HFFc6 (cell line): ENCODE data around the gene CABLES1. TPM values are rescaled to one million over a fixed set of nuclear protein-coding genes. Genes with fewer than 3 reads are reported as not detected.
A peak's percentile ranks its signal among the peaks of the same experiment; 100 is the strongest.

Source experiments
- DNase-seq: peaks from one replicate; pipeline ENCODE4 v3.0.0-alpha.2; 2018
- H3K27ac Mint-ChIP-seq: 2 replicates; pipeline ENCODE4 v1.8.0; 2020; ENCODE audit warnings: mild to moderate bottlenecking, mixed read lengths
- H3K27me3 Mint-ChIP-seq: 2 replicates; pipeline ENCODE4 v1.8.0; 2021; ENCODE audit warnings: mild to moderate bottlenecking, moderate library complexity, mixed read lengths; ENCODE audit not compliant: insufficient read depth
- H3K36me3 Mint-ChIP-seq: 2 replicates; pipeline ENCODE4 v1.8.0; 2021; ENCODE audit warnings: low read depth, mixed read lengths
- H3K4me1 Mint-ChIP-seq: 2 replicates; pipeline ENCODE4 v1.8.0; 2020; ENCODE audit warnings: low read depth, mixed read lengths
- H3K4me3 Mint-ChIP-seq: 2 replicates; pipeline ENCODE4 v1.8.0; 2020; ENCODE audit warnings: mild to moderate bottlenecking, moderate library complexity, mixed read lengths
- H3K9me3 Mint-ChIP-seq: 2 replicates; pipeline ENCODE4 v1.8.0; 2020; ENCODE audit warnings: mild to moderate bottlenecking, mixed read lengths
- total RNA-seq, 6 experiments: library from RNA; stranded (reverse); fragmentation: NEBNext Ultra II Directional; extraction: Animal tissue kit (Norgen Biotek cat#: 25700); gene quantifications; 2 replicates in 1 of 6; 3 replicates in 5 of 6; pipeline ENCODE4 v1.2.3, GENCODE V29; 2021
- TF ChIP-seq, protein P1 (sequence below): fragments of 200-600 bp; sonication (generic); IDR thresholded peaks from 2 replicates; pipeline ENCODE4 v1.5.0; 2021; ENCODE audit warnings: antibody characterized with exemption, mild to moderate bottlenecking

Gene CABLES1
- total RNA-seq, 6 experiments from 2014 or later, result 6.2 to 9.3 (median 8.5) TPM

DNA sequence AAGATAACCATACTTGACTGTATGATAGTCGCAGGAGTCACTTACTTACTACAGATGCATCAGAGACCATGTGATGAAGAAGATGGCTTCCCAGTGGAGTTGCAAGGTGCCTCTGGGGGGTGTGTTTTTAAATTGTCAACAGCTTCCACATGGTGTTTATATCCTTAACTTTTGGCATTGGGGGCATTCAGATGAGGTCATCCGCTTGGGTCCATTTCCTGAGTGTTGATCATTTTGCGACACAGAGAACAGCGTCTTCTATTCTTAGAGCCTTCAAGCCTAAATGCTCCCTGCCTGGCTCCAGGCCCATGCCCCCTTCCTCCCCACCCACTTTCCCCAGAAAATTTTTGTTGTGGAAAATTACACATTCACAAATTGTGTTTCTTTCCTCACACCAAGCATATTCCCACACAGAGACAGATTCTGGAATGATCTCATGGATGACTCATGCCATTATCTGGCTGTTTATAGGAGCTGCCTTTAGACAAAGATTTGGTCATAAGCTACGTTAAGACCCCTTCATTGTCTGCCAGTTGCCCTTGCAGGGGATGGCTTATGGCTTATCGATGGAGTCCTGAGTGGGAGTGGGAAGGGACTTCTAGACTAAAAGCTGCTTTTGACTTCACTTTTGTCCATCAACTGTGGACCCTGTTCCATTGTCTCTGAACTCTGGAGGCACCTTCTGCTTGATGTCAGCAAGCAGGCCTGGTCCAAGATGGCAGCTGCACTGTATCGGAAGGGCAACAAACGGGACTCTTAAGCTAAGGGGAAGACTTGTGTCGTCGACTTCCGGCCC is 91.8 kb downstream of the CABLES1 start:
- Mint-ChIP-seq H3K4me3 (peak overlapping the region; percentile 39), H3K4me1 (peaks cover 76% of the 10 kb centered on the region), H3K27me3 (peaks cover 5% of the 10 kb centered on the region), H3K36me3 (no peaks in the 10 kb centered on the region), H3K27ac (peak overlapping the region; percentile 85), H3K9me3 (no peaks in the 10 kb centered on the region)
- TF ChIP-seq, protein P1, sequence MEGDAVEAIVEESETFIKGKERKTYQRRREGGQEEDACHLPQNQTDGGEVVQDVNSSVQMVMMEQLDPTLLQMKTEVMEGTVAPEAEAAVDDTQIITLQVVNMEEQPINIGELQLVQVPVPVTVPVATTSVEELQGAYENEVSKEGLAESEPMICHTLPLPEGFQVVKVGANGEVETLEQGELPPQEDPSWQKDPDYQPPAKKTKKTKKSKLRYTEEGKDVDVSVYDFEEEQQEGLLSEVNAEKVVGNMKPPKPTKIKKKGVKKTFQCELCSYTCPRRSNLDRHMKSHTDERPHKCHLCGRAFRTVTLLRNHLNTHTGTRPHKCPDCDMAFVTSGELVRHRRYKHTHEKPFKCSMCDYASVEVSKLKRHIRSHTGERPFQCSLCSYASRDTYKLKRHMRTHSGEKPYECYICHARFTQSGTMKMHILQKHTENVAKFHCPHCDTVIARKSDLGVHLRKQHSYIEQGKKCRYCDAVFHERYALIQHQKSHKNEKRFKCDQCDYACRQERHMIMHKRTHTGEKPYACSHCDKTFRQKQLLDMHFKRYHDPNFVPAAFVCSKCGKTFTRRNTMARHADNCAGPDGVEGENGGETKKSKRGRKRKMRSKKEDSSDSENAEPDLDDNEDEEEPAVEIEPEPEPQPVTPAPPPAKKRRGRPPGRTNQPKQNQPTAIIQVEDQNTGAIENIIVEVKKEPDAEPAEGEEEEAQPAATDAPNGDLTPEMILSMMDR, result no peak
- DNase-seq, result peak; percentile 68

DNA sequence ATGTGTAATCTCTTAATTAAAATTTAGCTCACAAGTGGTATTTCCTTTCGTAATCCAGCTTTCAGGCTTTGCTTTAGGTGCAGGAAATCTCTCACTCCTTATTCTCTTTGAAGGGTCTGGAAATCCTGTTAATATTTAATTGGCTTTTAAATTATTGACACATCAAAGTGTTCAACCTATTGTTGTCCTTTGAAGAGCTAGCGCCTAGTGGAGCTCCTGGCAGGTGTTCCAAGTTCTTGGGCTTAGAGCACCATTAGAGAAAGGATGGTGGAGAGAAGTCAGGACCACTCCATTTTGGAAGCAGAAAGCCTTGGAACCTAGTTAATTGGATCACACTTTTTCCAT is 92.4 kb downstream of the CABLES1 start:
- H3K36me3 Mint-ChIP-seq, result no peaks in the 10 kb centered on the region
- H3K9me3 Mint-ChIP-seq, result no peaks in the 10 kb centered on the region
- H3K4me3 Mint-ChIP-seq, result no peak overlapping the region
- peaks cover 82% of the 10 kb centered on the region for H3K4me1 Mint-ChIP-seq
- H3K27ac Mint-ChIP-seq, result peak overlapping the region; percentile 85
- TF ChIP-seq, protein P1, result no peak
- no peak for DNase-seq
- H3K27me3 Mint-ChIP-seq, result peaks cover 8% of the 10 kb centered on the region

- peaks cover 6% of the 10 kb centered on the region for H3K27me3 Mint-ChIP-seq
- peak overlapping the region; percentile 26; the same call in 1 of the 2 replicates for H3K27ac Mint-ChIP-seq
- no peak overlapping the region for H3K4me3 Mint-ChIP-seq
- H3K9me3 Mint-ChIP-seq, result no peaks in the 10 kb centered on the region
- peaks cover 82% of the 10 kb centered on the region for H3K4me1 Mint-ChIP-seq
- DNase-seq, result no peak
- no peaks in the 10 kb centered on the region for H3K36me3 Mint-ChIP-seq
- TF ChIP-seq, protein P1, result no peak
Observed at GRCh38 chr18:23228102-23229061, 93.1 kb downstream of the CABLES1 start.

GRCh38 chr18:23229472-23229871 is 94.2 kb downstream of the CABLES1 start:
- Mint-ChIP-seq H3K4me3 (no peak overlapping the region; the same call in 1 of the 2 replicates), H3K27ac (peak overlapping the region; percentile 90), H3K27me3 (peaks cover 6% of the 10 kb centered on the region), H3K4me1 (peaks cover 78% of the 10 kb centered on the region), H3K9me3 (no peaks in the 10 kb centered on the region), H3K36me3 (no peaks in the 10 kb centered on the region)
- DNase-seq, result peak; percentile 31
- TF ChIP-seq, protein P1, result no peak

- DNase-seq, result peak; percentile 8
- Mint-ChIP-seq H3K9me3 (no peaks in the 10 kb centered on the region), H3K27ac (peak overlapping the region; percentile 83), H3K4me1 (peaks cover 68% of the 10 kb centered on the region), H3K4me3 (peak overlapping the region; percentile 53; the same call in 1 of the 2 replicates), H3K27me3 (peaks cover 6% of the 10 kb centered on the region), H3K36me3 (no peaks in the 10 kb centered on the region)
- TF ChIP-seq, protein P1, result no peak
Observed at GRCh38 chr18:23230686-23231085, 95.4 kb downstream of the CABLES1 start.
